ENCODE data around the gene VEGFC. TPM values are rescaled to one million over a fixed set of nuclear protein-coding genes. Genes with fewer than 3 reads are reported as not detected.

Gene VEGFC
- total RNA-seq, 1 donor from 2014 or later = 1.6 TPM

DNA sequence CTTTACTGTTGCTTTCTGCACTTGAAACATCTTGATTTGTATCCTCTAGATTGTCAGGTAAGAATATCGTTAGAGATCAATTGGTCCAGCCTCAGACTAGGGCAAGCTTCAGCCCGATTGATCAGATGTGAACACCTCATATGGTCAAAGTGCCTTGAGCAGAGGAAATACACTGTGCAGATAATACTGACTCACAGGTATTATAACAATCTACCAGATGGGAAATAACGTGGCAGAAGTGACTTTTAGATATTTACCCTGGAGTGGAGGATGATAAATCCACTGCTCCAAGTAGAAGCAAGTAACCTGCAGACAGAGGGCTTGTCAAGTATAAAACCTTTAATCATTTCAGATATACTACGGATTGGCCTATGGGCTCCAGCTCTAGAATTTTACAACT lies 17.9 kb downstream of the VEGFC start:
- H3K27me3 Mint-ChIP-seq (ENCODE audit: insufficient read depth, low read depth) = no peaks in the 10 kb centered on the region
- no peaks in the 10 kb centered on the region for H3K4me1 Mint-ChIP-seq
- H3K4me3 Mint-ChIP-seq = no peak overlapping the region
- Histone ChIP-seq H4K20me1 (ENCODE audit: low read depth) (no peaks in the 10 kb centered on the region), H3K9ac (no peak overlapping the region), H3K27ac (no peak overlapping the region), H3K27me3 (no peaks in the 10 kb centered on the region), H3K9me3 (ENCODE audit: low read depth) (no peaks in the 10 kb centered on the region), H3K4me2 (no peak overlapping the region), H3K4me3 (no peak overlapping the region), H3K36me3 (no peaks in the 10 kb centered on the region), H3K79me2 (ENCODE audit: low read depth) (no peaks in the 10 kb centered on the region), H2AFZ (replicated peaks) (no peak overlapping the region), H3K4me1 (no peaks in the 10 kb centered on the region), H3F3A (ENCODE audit: low read depth) (no peaks in the 10 kb centered on the region)
- no peaks in the 10 kb centered on the region for H3K9me3 Mint-ChIP-seq
- DNase-seq (ENCODE audit: low spot score) = no peak
- TF ChIP-seq, protein P1, sequence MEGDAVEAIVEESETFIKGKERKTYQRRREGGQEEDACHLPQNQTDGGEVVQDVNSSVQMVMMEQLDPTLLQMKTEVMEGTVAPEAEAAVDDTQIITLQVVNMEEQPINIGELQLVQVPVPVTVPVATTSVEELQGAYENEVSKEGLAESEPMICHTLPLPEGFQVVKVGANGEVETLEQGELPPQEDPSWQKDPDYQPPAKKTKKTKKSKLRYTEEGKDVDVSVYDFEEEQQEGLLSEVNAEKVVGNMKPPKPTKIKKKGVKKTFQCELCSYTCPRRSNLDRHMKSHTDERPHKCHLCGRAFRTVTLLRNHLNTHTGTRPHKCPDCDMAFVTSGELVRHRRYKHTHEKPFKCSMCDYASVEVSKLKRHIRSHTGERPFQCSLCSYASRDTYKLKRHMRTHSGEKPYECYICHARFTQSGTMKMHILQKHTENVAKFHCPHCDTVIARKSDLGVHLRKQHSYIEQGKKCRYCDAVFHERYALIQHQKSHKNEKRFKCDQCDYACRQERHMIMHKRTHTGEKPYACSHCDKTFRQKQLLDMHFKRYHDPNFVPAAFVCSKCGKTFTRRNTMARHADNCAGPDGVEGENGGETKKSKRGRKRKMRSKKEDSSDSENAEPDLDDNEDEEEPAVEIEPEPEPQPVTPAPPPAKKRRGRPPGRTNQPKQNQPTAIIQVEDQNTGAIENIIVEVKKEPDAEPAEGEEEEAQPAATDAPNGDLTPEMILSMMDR (IDR thresholded peaks at IDR 0.05) = no peak
- no peak for TF ChIP-seq EZH2 (IDR thresholded peaks at IDR 0.05)
- TF ChIP-seq EZH2phosphoT487 (IDR thresholded peaks at IDR 0.05) = no peak
- H3K36me3 Mint-ChIP-seq = no peaks in the 10 kb centered on the region
- H3K27ac Mint-ChIP-seq = no peak overlapping the region

DNA sequence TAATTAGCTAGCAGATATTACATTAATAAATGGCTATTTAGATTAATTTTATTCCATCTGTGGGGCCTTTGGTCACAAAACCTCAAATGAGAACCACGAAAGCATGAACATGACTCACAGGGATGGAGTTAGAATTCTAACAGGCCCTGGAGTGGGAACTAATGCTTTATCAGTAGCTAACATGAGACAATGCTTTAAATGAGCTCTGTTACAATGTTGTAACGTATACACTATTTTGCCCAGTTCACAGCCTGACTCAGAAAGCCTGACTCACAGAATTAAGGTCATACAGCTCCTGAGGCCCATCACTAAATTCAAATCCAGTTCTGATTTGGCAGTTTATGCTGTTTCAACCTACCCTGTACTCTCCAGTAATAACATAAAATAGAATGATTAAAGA lies 23.2 kb downstream of the VEGFC start:
- Histone ChIP-seq H3K79me2 (ENCODE audit: low read depth) (no peaks in the 10 kb centered on the region), H2AFZ (replicated peaks) (no peak overlapping the region), H3K4me1 (no peaks in the 10 kb centered on the region), H3K27ac (no peak overlapping the region), H3K4me2 (no peak overlapping the region), H3K27me3 (no peaks in the 10 kb centered on the region), H4K20me1 (ENCODE audit: low read depth) (no peaks in the 10 kb centered on the region), H3K4me3 (no peak overlapping the region), H3K9me3 (ENCODE audit: low read depth) (no peaks in the 10 kb centered on the region), H3F3A (ENCODE audit: low read depth) (no peaks in the 10 kb centered on the region), H3K36me3 (no peaks in the 10 kb centered on the region), H3K9ac (no peak overlapping the region)
- Mint-ChIP-seq H3K27me3 (ENCODE audit: insufficient read depth, low read depth) (no peaks in the 10 kb centered on the region), H3K9me3 (no peaks in the 10 kb centered on the region), H3K4me3 (no peak overlapping the region), H3K27ac (no peak overlapping the region), H3K4me1 (no peaks in the 10 kb centered on the region), H3K36me3 (no peaks in the 10 kb centered on the region)
- DNase-seq (ENCODE audit: low spot score) = no peak
- TF ChIP-seq, protein P1 (IDR thresholded peaks at IDR 0.05) = no peak
- TF ChIP-seq EZH2phosphoT487 (IDR thresholded peaks at IDR 0.05) (no peak), EZH2 (IDR thresholded peaks at IDR 0.05) (no peak)

DNA sequence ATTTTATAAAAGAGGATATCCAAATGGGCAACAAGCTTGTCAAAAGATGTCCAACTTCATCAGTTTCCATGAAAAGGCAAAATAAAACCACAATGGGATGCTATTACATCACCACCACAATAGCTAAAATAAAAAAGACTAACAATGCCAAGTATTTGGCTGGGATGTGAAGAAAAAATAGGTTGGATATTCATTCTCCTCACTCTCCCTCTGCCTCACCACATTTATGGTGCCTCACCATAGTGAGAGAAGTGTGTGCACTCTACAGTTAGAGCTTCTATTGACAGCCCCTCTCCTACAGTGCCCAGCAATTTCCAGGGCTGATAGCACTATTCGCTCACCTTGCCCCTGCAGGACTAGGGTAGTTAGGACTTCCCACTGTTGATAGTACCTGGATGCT lies 25.5 kb downstream of the VEGFC start:
- Histone ChIP-seq H3K4me1 (no peaks in the 10 kb centered on the region), H3K79me2 (ENCODE audit: low read depth) (no peaks in the 10 kb centered on the region), H3K27me3 (no peaks in the 10 kb centered on the region), H3F3A (ENCODE audit: low read depth) (no peaks in the 10 kb centered on the region), H2AFZ (replicated peaks) (no peak overlapping the region), H3K4me2 (no peak overlapping the region), H3K36me3 (no peaks in the 10 kb centered on the region), H3K9me3 (ENCODE audit: low read depth) (no peaks in the 10 kb centered on the region), H3K27ac (no peak overlapping the region), H3K9ac (no peak overlapping the region), H4K20me1 (ENCODE audit: low read depth) (no peaks in the 10 kb centered on the region), H3K4me3 (no peak overlapping the region)
- H3K4me3 Mint-ChIP-seq = no peak overlapping the region
- H3K4me1 Mint-ChIP-seq = no peaks in the 10 kb centered on the region
- no peaks in the 10 kb centered on the region for H3K27me3 Mint-ChIP-seq (ENCODE audit: insufficient read depth, low read depth)
- no peaks in the 10 kb centered on the region for H3K36me3 Mint-ChIP-seq
- DNase-seq (ENCODE audit: low spot score) = no peak
- TF ChIP-seq, protein P1 (IDR thresholded peaks at IDR 0.05) = no peak
- no peak for TF ChIP-seq EZH2phosphoT487 (IDR thresholded peaks at IDR 0.05)
- no peak for TF ChIP-seq EZH2 (IDR thresholded peaks at IDR 0.05)
- no peaks in the 10 kb centered on the region for H3K9me3 Mint-ChIP-seq
- H3K27ac Mint-ChIP-seq = no peak overlapping the region

Data from neural progenitor cell (in vitro differentiated cells).